ENCODE data around the gene TNFSF12. TPM values are rescaled to one million over a fixed set of nuclear protein-coding genes. Genes with fewer than 3 reads are reported as not detected.

The TNFSF12 gene
- total and polyA plus RNA-seq, 9 of the 15 experiments (the other 6 are each of a cell fraction or from before 2014, with no cell fraction given): 0.03 to 0.95 (median 0.19) TPM; not detected in 3

DNA sequence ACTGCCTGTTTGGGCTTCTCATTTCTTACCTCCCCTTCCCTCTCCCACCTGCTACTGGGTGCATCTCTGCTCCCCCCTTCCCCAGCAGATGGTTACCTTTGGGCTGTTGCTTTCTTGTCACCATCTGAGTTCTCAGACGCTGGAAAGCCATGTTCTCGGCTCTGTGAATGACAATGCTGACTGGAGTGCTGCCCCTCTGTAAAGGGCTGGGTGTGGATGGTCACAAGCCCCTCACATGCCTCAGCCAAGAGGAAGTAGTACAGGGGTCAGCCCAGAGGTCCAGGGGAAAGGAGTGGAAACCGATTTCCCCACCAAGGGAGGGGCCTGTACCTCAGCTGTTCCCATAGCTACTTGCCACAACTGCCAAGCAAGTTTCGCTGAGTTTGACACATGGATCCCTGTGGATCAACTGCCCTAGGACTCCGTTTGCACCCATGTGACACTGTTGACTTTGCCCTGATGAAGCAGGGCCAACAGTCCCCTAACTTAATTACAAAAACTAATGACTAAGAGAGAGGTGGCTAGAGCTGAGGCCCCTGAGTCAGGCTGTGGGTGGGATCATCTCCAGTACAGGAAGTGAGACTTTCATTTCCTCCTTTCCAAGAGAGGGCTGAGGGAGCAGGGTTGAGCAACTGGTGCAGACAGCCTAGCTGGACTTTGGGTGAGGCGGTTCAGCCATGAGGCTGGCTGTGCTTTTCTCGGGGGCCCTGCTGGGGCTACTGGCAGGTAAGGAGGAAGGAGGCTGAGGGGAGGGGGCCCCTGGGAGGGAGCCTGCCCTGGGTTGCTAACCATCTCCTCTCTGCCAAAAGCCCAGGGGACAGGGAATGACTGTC is 30.4 kb downstream of the TNFSF12 start, which contains the start of gene CD68 (continued):
- TF ChIP-seq, protein P1, sequence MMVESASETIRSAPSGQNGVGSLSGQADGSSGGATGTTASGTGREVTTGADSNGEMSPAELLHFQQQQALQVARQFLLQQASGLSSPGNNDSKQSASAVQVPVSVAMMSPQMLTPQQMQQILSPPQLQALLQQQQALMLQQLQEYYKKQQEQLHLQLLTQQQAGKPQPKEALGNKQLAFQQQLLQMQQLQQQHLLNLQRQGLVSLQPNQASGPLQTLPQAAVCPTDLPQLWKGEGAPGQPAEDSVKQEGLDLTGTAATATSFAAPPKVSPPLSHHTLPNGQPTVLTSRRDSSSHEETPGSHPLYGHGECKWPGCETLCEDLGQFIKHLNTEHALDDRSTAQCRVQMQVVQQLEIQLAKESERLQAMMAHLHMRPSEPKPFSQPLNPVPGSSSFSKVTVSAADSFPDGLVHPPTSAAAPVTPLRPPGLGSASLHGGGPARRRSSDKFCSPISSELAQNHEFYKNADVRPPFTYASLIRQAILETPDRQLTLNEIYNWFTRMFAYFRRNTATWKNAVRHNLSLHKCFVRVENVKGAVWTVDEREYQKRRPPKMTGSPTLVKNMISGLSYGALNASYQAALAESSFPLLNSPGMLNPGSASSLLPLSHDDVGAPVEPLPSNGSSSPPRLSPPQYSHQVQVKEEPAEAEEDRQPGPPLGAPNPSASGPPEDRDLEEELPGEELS (CRISPR knock-in tag; IDR thresholded peaks at IDR 0.05; ENCODE audit: borderline replicate concordance): 0 out of 2 replicates have a peak, but pooled peaks have one; percentile 63
- TF ChIP-seq MEF2D (tag; conservative IDR thresholded peaks at IDR 0.05; ENCODE audit: low read depth) (no peak), EWSR1 (IDR thresholded peaks at IDR 0.05; ENCODE audit: borderline replicate concordance, low read depth, partially characterized antibody) (peak; percentile 89), XRCC5 (IDR thresholded peaks at IDR 0.05; ENCODE audit: low read depth, low read length) (peak; percentile 58; the same call in 1 of the 2 replicates), ZBTB8A (IDR thresholded peaks at IDR 0.05; ENCODE audit: partially characterized antibody) (no peak), FOXK1 (CRISPR knock-in tag; IDR thresholded peaks at IDR 0.05; ENCODE audit: borderline replicate concordance) (peak; percentile 95), C11orf30 (IDR thresholded peaks at IDR 0.05; ENCODE audit: low read depth) (peak; percentile 17; the same call in 1 of the 2 replicates), RB1 (IDR thresholded peaks at IDR 0.05; ENCODE audit: low read depth) (0 out of 2 replicates have a peak, but pooled peaks have one; percentile 24)
- TF ChIP-seq, protein P2, sequence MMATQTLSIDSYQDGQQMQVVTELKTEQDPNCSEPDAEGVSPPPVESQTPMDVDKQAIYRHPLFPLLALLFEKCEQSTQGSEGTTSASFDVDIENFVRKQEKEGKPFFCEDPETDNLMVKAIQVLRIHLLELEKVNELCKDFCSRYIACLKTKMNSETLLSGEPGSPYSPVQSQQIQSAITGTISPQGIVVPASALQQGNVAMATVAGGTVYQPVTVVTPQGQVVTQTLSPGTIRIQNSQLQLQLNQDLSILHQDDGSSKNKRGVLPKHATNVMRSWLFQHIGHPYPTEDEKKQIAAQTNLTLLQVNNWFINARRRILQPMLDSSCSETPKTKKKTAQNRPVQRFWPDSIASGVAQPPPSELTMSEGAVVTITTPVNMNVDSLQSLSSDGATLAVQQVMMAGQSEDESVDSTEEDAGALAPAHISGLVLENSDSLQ (IDR thresholded peaks at IDR 0.05): peak; percentile 5; the same call in 1 of the 2 replicates
- TF ChIP-seq, protein P3, sequence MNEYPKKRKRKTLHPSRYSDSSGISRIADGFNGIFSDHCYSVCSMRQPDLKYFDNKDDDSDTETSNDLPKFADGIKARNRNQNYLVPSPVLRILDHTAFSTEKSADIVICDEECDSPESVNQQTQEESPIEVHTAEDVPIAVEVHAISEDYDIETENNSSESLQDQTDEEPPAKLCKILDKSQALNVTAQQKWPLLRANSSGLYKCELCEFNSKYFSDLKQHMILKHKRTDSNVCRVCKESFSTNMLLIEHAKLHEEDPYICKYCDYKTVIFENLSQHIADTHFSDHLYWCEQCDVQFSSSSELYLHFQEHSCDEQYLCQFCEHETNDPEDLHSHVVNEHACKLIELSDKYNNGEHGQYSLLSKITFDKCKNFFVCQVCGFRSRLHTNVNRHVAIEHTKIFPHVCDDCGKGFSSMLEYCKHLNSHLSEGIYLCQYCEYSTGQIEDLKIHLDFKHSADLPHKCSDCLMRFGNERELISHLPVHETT (CRISPR knock-in tag; conservative IDR thresholded peaks at IDR 0.05 in 1 of 2, IDR thresholded peaks at IDR 0.05 in 1 of 2): 0 out of 4 replicates have a peak, but pooled peaks of 1 of the 2 experiments have one; percentile 35
